Mesenteric fat pad (tissue), 1 donor: ENCODE results near the gene CLIC1. TPM values are rescaled to one million over a fixed set of nuclear protein-coding genes. Genes with fewer than 3 reads are reported as not detected.

Experiments
- DNase-seq: peaks from one replicate; pipeline ENCODE4 v3.0.0-alpha.2; 2020; ENCODE audit warnings: low spot score
- total RNA-seq: library from RNA; stranded (reverse); fragmentation: NEBNext Ultra II Directional; extraction: Animal tissue kit (Norgen Biotek cat#: 25700); gene quantifications from one replicate; pipeline ENCODE4 v1.2.1, GENCODE V29; 2021
- donor health status: DM: yes; HTN: yes; CAD: no.

The CLIC1 gene
- total RNA-seq, 1 donor from 2014 or later = 408 TPM

- DNase-seq = no peak
These were observed 33.5 kb upstream of the CLIC1 start for GRCh38 chr6:31769684-31770371.

- no peak for DNase-seq
These were observed 32.3 kb upstream of the CLIC1 start for GRCh38 chr6:31768363-31769257.

GRCh38 chr6:31767096-31767645 is 30.8 kb upstream of the CLIC1 start:
- DNase-seq = no peak

GRCh38 chr6:31765910-31766794 is 29.8 kb upstream of the CLIC1 start:
- DNase-seq = no peak

- no peak for DNase-seq
These were observed 29.2 kb upstream of the CLIC1 start for GRCh38 chr6:31765559-31765909.

GRCh38 chr6:31764198-31764597 is 27.9 kb upstream of the CLIC1 start:
- DNase-seq = no peak

GRCh38 chr6:31763619-31763940 is 27.2 kb upstream of the CLIC1 start:
- DNase-seq = no peak

- no peak for DNase-seq
These were observed 26.7 kb upstream of the CLIC1 start for GRCh38 chr6:31762878-31763618.

GRCh38 chr6:31762356-31762755 is 26.0 kb upstream of the CLIC1 start, which contains the start of gene SAPCD1:
Gene SAPCD1 (plus strand): TSS chr6:31762656. CDS start chr6:31763055, 399 bp downstream.
- DNase-seq = no peak

GRCh38 chr6:31761343-31761742 is 25.0 kb upstream of the CLIC1 start:
- no peak for DNase-seq

GRCh38 chr6:31760790-31761189 is 24.5 kb upstream of the CLIC1 start:
- no peak for DNase-seq

- DNase-seq = no peak
These were observed 22.0 kb upstream of the CLIC1 start for GRCh38 chr6:31758281-31758680.

- no peak for DNase-seq
These were observed 16.5 kb upstream of the CLIC1 start for GRCh38 chr6:31752739-31753319.

GRCh38 chr6:31750411-31751022 is 14.2 kb upstream of the CLIC1 start:
- no peak for DNase-seq

- DNase-seq = no peak
These were observed 13.1 kb upstream of the CLIC1 start for GRCh38 chr6:31749301-31750036.

- DNase-seq = no peak
These were observed 8.1 kb upstream of the CLIC1 start for GRCh38 chr6:31744422-31744821.

- DNase-seq = no peak
These were observed 6.6 kb upstream of the CLIC1 start for GRCh38 chr6:31742894-31743293.

- no peak for DNase-seq
These were observed 5.5 kb upstream of the CLIC1 start for GRCh38 chr6:31741815-31742214.
